Measurements from ENCODE around the gene KIAA1217. TPM values are rescaled to one million over a fixed set of nuclear protein-coding genes. Genes with fewer than 3 reads are reported as not detected.

KIAA1217 gene
- total and polyA plus RNA-seq, 12 donors: 10.8 to 73.7 (median 40.8) TPM

GRCh38 chr10:24394461-24395190 lies 185.7 kb downstream of the KIAA1217 start:
- no peaks in the 10 kb centered on the region for H3K9me3 ChIP-seq (replicated peaks in 1 of 3)
- intact Hi-C loops (cut with DNase I): no loop called here
- 85 to 90% (median 86%) methylated on average over 9 of the region's 9 CpGs for WGBS, 4 donors
- no peak for TF ChIP-seq POLR2A (IDR thresholded peaks at IDR 0.05)
- TF ChIP-seq CTCF (IDR thresholded peaks at IDR 0.05): no peak
- no peak overlapping the region for H3K4me3 ChIP-seq
- no peak overlapping the region for H3K27ac ChIP-seq
- DNase-seq: no peak
- H3K4me1 ChIP-seq (replicated peaks in 1 of 2): no peaks in the 10 kb centered on the region
- no peaks in the 10 kb centered on the region for H3K27me3 ChIP-seq
- H3K36me3 ChIP-seq (replicated peaks in 1 of 2): no peaks in the 10 kb centered on the region

GRCh38 chr10:24396396-24396795 lies 187.5 kb downstream of the KIAA1217 start:
- TF ChIP-seq CTCF (IDR thresholded peaks at IDR 0.05) (no peak), POLR2A (IDR thresholded peaks at IDR 0.05) (no peak)
- intact Hi-C loops (cut with DNase I): no loop called here
- WGBS, 4 donors: 83 to 93% (median 91%) methylated on average over 4 of the region's 4 CpGs
- Histone ChIP-seq H3K27me3 (no peaks in the 10 kb centered on the region), H3K36me3 (replicated peaks in 1 of 2) (no peaks in the 10 kb centered on the region), H3K4me1 (replicated peaks in 1 of 2) (no peaks in the 10 kb centered on the region), H3K9me3 (replicated peaks in 1 of 3) (no peaks in the 10 kb centered on the region), H3K4me3 (no peak overlapping the region), H3K27ac (no peak overlapping the region)
- no peak for DNase-seq

- Histone ChIP-seq H3K27ac (no peak overlapping the region), H3K36me3 (replicated peaks in 1 of 2) (no peaks in the 10 kb centered on the region), H3K27me3 (no peaks in the 10 kb centered on the region), H3K9me3 (replicated peaks in 1 of 3) (no peaks in the 10 kb centered on the region), H3K4me1 (replicated peaks in 1 of 2) (no peaks in the 10 kb centered on the region), H3K4me3 (no peak overlapping the region)
- TF ChIP-seq CTCF (IDR thresholded peaks at IDR 0.05): no peak
- 87 to 90% (median 89%) methylated on average over 2 of the region's 2 CpGs for WGBS, 4 donors
- no peak for DNase-seq
- intact Hi-C loops (cut with DNase I): no loop called here
These were observed 188.7 kb downstream of the KIAA1217 start for GRCh38 chr10:24397662-24398061.

GRCh38 chr10:24404567-24404966 lies 195.6 kb downstream of the KIAA1217 start:
- 60 to 75% (median 68%) methylated on average over 3 of the region's 3 CpGs for WGBS, 4 donors
- Histone ChIP-seq H3K27me3 (no peaks in the 10 kb centered on the region), H3K9me3 (replicated peaks in 1 of 3) (no peaks in the 10 kb centered on the region), H3K4me1 (replicated peaks in 1 of 2) (no peaks in the 10 kb centered on the region), H3K36me3 (replicated peaks in 1 of 2) (no peaks in the 10 kb centered on the region), H3K27ac (no peak overlapping the region), H3K4me3 (no peak overlapping the region)
- no peak for DNase-seq
- intact Hi-C loops (cut with DNase I): no loop called here
- TF ChIP-seq CTCF (IDR thresholded peaks at IDR 0.05) (no peak), POLR2A (IDR thresholded peaks at IDR 0.05) (no peak)

All from adrenal gland (tissue), 12 donors.